ENCODE measurements around the gene COLGALT1.
A peak's percentile ranks its signal among the peaks of the same experiment; 100 is the strongest.
"Not testable (repeated sequence)": the region's sequence is repeated elsewhere in the genome, so short reads cannot be mapped to it uniquely, and the experiment has no call there.

COLGALT1 gene

DNA sequence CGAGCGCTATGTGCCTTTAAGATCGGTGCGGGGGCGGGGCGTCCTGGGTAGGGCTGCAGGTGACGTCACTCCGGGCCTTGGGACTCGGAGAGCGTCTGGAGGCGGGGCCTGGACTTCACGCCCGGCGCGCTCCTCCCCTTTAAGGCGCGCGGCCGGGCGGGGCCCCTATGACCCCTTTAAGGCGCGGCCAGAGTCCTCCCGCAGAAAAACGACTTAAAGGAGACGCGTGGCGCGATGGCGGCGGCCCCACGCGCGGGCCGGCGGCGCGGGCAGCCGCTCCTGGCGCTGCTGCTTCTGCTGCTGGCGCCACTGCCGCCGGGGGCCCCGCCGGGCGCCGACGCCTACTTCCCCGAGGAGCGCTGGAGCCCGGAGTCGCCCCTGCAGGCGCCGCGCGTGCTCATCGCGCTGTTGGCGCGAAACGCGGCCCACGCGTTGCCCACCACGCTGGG lies at the start of gene COLGALT1:
Gene COLGALT1 (plus strand): TSS at position 170 of the 449 bp plus-strand sequence. CDS start 65 bp downstream, at position 235.
- H3K36me3 ChIP-seq (ENCODE audit: control insufficient read depth in 2 of 2, insufficient read depth in 2 of 2, low read length in 2 of 2) = peaks cover 8 to 13% of the 10 kb centered on the region in 2 donors
- H3K4me3 ChIP-seq (ENCODE audit: low read length in 2 of 2) = peak within 1 kb of the TSS; percentile 65 to 93
- H3K27ac ChIP-seq (ENCODE audit: low read length) = peak within 1 kb of the TSS; percentile 31
- H3K4me1 ChIP-seq (ENCODE audit: control insufficient read depth, insufficient read depth, low read length) = peaks cover 19% of the 10 kb centered on the region
- peak within 1 kb of the TSS; percentile 56 to 81 for H3K9ac ChIP-seq (ENCODE audit: low read length in 2 of 2)
- H3K27me3 ChIP-seq (ENCODE audit: control insufficient read depth in 1 of 2, insufficient read depth in 2 of 2, low read length in 2 of 2) = no peaks in the 10 kb centered on the region
- H3K9me3 ChIP-seq (ENCODE audit: control insufficient read depth in 2 of 2, low read length in 2 of 2) = no peaks in the 10 kb centered on the region

DNA sequence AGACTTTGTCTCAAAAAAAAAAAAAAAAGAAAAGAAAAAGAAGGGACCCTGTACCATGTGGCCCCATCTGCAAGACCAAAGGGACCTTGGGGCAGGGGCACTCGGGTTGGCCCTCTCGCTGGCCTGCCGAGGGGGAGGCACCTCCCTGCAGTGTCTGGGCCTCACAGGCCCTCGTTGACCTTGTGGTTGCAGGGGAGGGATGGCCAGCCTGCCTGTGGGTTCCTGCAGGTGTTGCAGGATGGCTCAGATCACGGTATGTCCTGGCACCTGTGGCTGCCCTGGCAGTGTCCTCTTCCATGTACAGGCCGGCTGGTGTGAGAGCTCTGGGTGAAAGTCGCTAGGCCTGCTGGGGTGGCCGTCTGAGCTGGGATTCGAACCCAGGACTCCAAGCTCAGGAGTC lies 48.7 kb upstream of the COLGALT1 start:
- peaks cover 17% of the 10 kb centered on the region for H3K4me1 ChIP-seq (ENCODE audit: control insufficient read depth, insufficient read depth, low read length)
- H3K36me3 ChIP-seq (ENCODE audit: control insufficient read depth in 2 of 2, insufficient read depth in 2 of 2, low read length in 2 of 2) = no peaks in the 10 kb centered on the region
- no peaks in the 10 kb centered on the region for H3K9me3 ChIP-seq (ENCODE audit: control insufficient read depth in 2 of 2, low read length in 2 of 2)
- no peak overlapping the region for H3K27ac ChIP-seq (ENCODE audit: low read length)
- no peak overlapping the region for H3K4me3 ChIP-seq (ENCODE audit: low read length in 2 of 2)
- no peak overlapping the region for H3K9ac ChIP-seq (ENCODE audit: low read length in 2 of 2)
- H3K27me3 ChIP-seq (ENCODE audit: control insufficient read depth in 1 of 2, insufficient read depth in 2 of 2, low read length in 2 of 2) = no peaks in the 10 kb centered on the region

DNA sequence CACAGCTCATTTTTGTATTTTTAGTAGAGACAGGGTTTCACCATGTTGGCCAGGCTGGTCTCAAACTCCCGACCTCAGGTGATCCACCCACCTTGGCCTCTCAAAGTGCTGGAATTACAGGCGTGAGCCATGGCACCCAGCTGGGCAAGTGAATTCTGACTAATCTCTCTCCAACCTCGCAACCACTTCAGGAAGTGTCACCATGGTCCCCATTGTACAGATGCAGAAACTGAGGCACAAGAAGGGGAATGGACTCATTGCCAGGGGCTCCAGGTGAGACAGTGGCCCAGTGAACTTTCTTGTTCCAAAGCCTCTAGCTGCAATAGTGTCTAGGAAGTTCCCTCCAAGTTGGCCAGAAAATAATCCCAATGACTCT lies 46.9 kb upstream of the COLGALT1 start:
- not testable (repeated sequence) for H3K9ac ChIP-seq (ENCODE audit: low read length in 2 of 2); H3K36me3 ChIP-seq (ENCODE audit: control insufficient read depth in 2 of 2, insufficient read depth in 2 of 2, low read length in 2 of 2); H3K9me3 ChIP-seq (ENCODE audit: control insufficient read depth in 2 of 2, low read length in 2 of 2); H3K27ac ChIP-seq (ENCODE audit: low read length); H3K4me3 ChIP-seq (ENCODE audit: low read length in 2 of 2); H3K27me3 ChIP-seq (ENCODE audit: control insufficient read depth in 1 of 2, insufficient read depth in 2 of 2, low read length in 2 of 2)
- H3K4me1 ChIP-seq (ENCODE audit: control insufficient read depth, insufficient read depth, low read length) = peaks cover 26% of the 10 kb centered on the region

- Histone ChIP-seq H3K27me3 (ENCODE audit: control insufficient read depth in 1 of 2, insufficient read depth in 2 of 2, low read length in 2 of 2) (no peaks in the 10 kb centered on the region), H3K4me3 (ENCODE audit: low read length in 2 of 2) (peak overlapping the region; percentile 77 to 88), H3K4me1 (ENCODE audit: control insufficient read depth, insufficient read depth, low read length) (peaks cover 25% of the 10 kb centered on the region), H3K9ac (ENCODE audit: low read length in 2 of 2) (peak overlapping the region; percentile 69 to 96), H3K27ac (ENCODE audit: low read length) (no peak overlapping the region), H3K36me3 (ENCODE audit: control insufficient read depth in 2 of 2, insufficient read depth in 2 of 2, low read length in 2 of 2) (no peaks in the 10 kb centered on the region), H3K9me3 (ENCODE audit: control insufficient read depth in 2 of 2, low read length in 2 of 2) (no peaks in the 10 kb centered on the region)
Observed at GRCh38 chr19:17510220-17510993, 45.0 kb upstream of the COLGALT1 start.

DNA sequence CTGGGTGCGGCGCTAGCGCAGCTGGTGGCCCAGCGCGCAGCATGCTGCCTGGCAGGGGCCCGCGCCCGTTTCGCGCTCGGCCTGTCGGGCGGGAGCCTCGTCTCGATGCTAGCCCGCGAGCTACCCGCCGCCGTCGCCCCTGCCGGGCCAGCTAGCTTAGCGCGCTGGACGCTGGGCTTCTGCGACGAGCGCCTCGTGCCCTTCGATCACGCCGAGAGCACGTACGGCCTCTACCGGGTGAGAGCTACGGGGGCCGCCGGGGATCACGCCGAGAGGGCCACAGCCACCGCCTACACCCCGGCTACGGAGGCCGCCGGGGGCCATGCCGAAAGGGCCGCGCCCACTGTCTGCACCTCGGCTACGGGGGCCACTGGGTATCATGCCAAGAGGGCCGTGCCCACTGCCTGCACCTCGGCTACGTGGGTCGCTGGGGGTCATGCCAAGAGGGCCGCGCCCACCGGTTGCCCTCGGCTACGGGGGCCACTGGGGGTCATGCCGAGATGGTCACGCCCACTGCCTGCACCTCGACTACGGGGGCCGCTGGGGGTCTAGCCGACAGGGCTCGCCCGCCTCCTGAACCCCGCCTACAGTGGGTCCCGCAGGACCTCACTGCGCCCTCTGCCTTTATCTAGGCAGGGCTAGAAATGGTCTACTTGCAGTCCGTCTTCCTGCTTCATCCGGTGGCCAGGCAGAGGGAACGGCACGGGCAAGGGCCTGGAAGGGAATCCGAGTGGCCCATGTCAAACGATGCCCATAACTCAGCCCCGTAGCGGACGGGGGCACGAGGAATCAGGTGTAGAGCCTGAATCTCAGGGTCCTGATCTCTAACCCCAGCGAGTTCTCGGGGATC lies 43.5 kb upstream of the COLGALT1 start:
- peak overlapping the region; percentile 77 to 88 for H3K4me3 ChIP-seq (ENCODE audit: low read length in 2 of 2)
- H3K27ac ChIP-seq (ENCODE audit: low read length) = peak overlapping the region; percentile 94
- peaks cover 0 to under 1% of the 10 kb centered on the region in 2 donors for H3K36me3 ChIP-seq (ENCODE audit: control insufficient read depth in 2 of 2, insufficient read depth in 2 of 2, low read length in 2 of 2)
- peaks cover 20% of the 10 kb centered on the region for H3K4me1 ChIP-seq (ENCODE audit: control insufficient read depth, insufficient read depth, low read length)
- H3K9me3 ChIP-seq (ENCODE audit: control insufficient read depth in 2 of 2, low read length in 2 of 2) = no peaks in the 10 kb centered on the region
- no peaks in the 10 kb centered on the region for H3K27me3 ChIP-seq (ENCODE audit: control insufficient read depth in 1 of 2, insufficient read depth in 2 of 2, low read length in 2 of 2)
- H3K9ac ChIP-seq (ENCODE audit: low read length in 2 of 2) = peak overlapping the region; percentile 69 to 96

DNA sequence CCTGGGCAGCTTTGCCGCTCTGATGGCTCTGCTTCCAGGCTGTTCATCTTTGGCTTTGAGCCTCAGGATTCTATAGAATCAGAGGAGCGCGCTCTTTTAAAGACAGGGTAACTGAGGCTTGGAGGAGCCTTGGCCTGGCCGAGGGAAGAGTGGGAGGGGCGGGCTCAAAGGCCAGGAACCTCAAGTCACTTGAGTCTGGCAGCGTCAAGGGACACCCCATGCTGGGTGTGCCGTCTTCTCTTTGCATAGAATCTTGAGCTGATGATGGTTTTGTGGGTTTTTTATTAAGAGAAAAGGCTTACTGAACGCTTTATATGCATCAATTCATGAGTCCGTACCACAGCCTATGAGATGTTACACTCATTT lies 42.9 kb upstream of the COLGALT1 start:
- peak overlapping the region; percentile 77 to 88 for H3K4me3 ChIP-seq (ENCODE audit: low read length in 2 of 2)
- H3K27me3 ChIP-seq (ENCODE audit: control insufficient read depth in 1 of 2, insufficient read depth in 2 of 2, low read length in 2 of 2) = no peaks in the 10 kb centered on the region
- peaks cover 6% of the 10 kb centered on the region in 2 donors for H3K36me3 ChIP-seq (ENCODE audit: control insufficient read depth in 2 of 2, insufficient read depth in 2 of 2, low read length in 2 of 2)
- peak overlapping the region; percentile 69 to 96 for H3K9ac ChIP-seq (ENCODE audit: low read length in 2 of 2)
- H3K4me1 ChIP-seq (ENCODE audit: control insufficient read depth, insufficient read depth, low read length) = peaks cover 20% of the 10 kb centered on the region
- peak overlapping the region; percentile 94 for H3K27ac ChIP-seq (ENCODE audit: low read length)
- H3K9me3 ChIP-seq (ENCODE audit: control insufficient read depth in 2 of 2, low read length in 2 of 2) = peaks cover 0 to 5% of the 10 kb centered on the region in 2 donors

GRCh38 chr19:17515408-17516149 lies 39.9 kb upstream of the COLGALT1 start:
- no peak overlapping the region for H3K9ac ChIP-seq (ENCODE audit: low read length in 2 of 2)
- H3K4me3 ChIP-seq (ENCODE audit: low read length in 2 of 2) = no peak overlapping the region
- no peak overlapping the region for H3K27ac ChIP-seq (ENCODE audit: low read length)
- peaks cover 10 to 12% of the 10 kb centered on the region in 2 donors for H3K36me3 ChIP-seq (ENCODE audit: control insufficient read depth in 2 of 2, insufficient read depth in 2 of 2, low read length in 2 of 2)
- no peaks in the 10 kb centered on the region for H3K27me3 ChIP-seq (ENCODE audit: control insufficient read depth in 1 of 2, insufficient read depth in 2 of 2, low read length in 2 of 2)
- H3K4me1 ChIP-seq (ENCODE audit: control insufficient read depth, insufficient read depth, low read length) = peaks cover 14% of the 10 kb centered on the region
- H3K9me3 ChIP-seq (ENCODE audit: control insufficient read depth in 2 of 2, low read length in 2 of 2) = peaks cover 4 to 10% of the 10 kb centered on the region in 2 donors

- H3K36me3 ChIP-seq (ENCODE audit: control insufficient read depth in 2 of 2, insufficient read depth in 2 of 2, low read length in 2 of 2) = peaks cover 12 to 13% of the 10 kb centered on the region in 2 donors
- peaks cover 4 to 10% of the 10 kb centered on the region in 2 donors for H3K9me3 ChIP-seq (ENCODE audit: control insufficient read depth in 2 of 2, low read length in 2 of 2)
- H3K27ac ChIP-seq (ENCODE audit: low read length) = no peak overlapping the region
- H3K4me1 ChIP-seq (ENCODE audit: control insufficient read depth, insufficient read depth, low read length) = peaks cover under 1% of the 10 kb centered on the region
- H3K27me3 ChIP-seq (ENCODE audit: control insufficient read depth in 1 of 2, insufficient read depth in 2 of 2, low read length in 2 of 2) = no peaks in the 10 kb centered on the region
- H3K4me3 ChIP-seq (ENCODE audit: low read length in 2 of 2) = no peak overlapping the region
- no peak overlapping the region for H3K9ac ChIP-seq (ENCODE audit: low read length in 2 of 2)
Observed at GRCh38 chr19:17517898-17518297, 37.6 kb upstream of the COLGALT1 start.

- Histone ChIP-seq H3K9me3 (ENCODE audit: control insufficient read depth in 2 of 2, low read length in 2 of 2) (peaks cover 4 to 10% of the 10 kb centered on the region in 2 donors), H3K36me3 (ENCODE audit: control insufficient read depth in 2 of 2, insufficient read depth in 2 of 2, low read length in 2 of 2) (peaks cover 12 to 13% of the 10 kb centered on the region in 2 donors)
- H3K4me3 ChIP-seq (ENCODE audit: low read length in 2 of 2); H3K9ac ChIP-seq (ENCODE audit: low read length in 2 of 2); H3K27me3 ChIP-seq (ENCODE audit: control insufficient read depth in 1 of 2, insufficient read depth in 2 of 2, low read length in 2 of 2); H3K4me1 ChIP-seq (ENCODE audit: control insufficient read depth, insufficient read depth, low read length); H3K27ac ChIP-seq (ENCODE audit: low read length): not testable (repeated sequence)
Observed at GRCh38 chr19:17518654-17519053, 36.8 kb upstream of the COLGALT1 start.

- Histone ChIP-seq H3K9me3 (ENCODE audit: control insufficient read depth in 2 of 2, low read length in 2 of 2) (peaks cover 4 to 13% of the 10 kb centered on the region in 2 donors), H3K27ac (ENCODE audit: low read length) (no peak overlapping the region), H3K4me1 (ENCODE audit: control insufficient read depth, insufficient read depth, low read length) (peaks cover 3% of the 10 kb centered on the region), H3K27me3 (ENCODE audit: control insufficient read depth in 1 of 2, insufficient read depth in 2 of 2, low read length in 2 of 2) (peaks cover under 1 to 4% of the 10 kb centered on the region in 2 donors), H3K4me3 (ENCODE audit: low read length in 2 of 2) (no peak overlapping the region), H3K9ac (ENCODE audit: low read length in 2 of 2) (no peak overlapping the region), H3K36me3 (ENCODE audit: control insufficient read depth in 2 of 2, insufficient read depth in 2 of 2, low read length in 2 of 2) (peaks cover 12 to 13% of the 10 kb centered on the region in 2 donors)
Observed at GRCh38 chr19:17519967-17520366, 35.5 kb upstream of the COLGALT1 start.

Data from stomach smooth muscle (tissue), 2 donors.